SJSA1 (cell line): Measurements from ENCODE around the gene GORAB. TPM values are rescaled to one million over a fixed set of nuclear protein-coding genes. Genes with fewer than 3 reads are reported as not detected.

ENCODE experiments used
- DNase-seq, 2 experiments: peaks; one replicate each; pipeline ENCODE4 v3.0.0-alpha.2; 2015 to 2020; ENCODE audit warnings: low spot score in 2 of 2, low read depth in 1 of 2
- H3K27ac ChIP-seq: fragments of 250-450 bp; sonication (Bioruptor Pico); 2 replicates; pipeline ENCODE4 v1.5.1; 2020; ENCODE audit warnings: mild to moderate bottlenecking, moderate library complexity
- H3K27me3 ChIP-seq: fragments of 250-450 bp; sonication (Bioruptor Pico); replicated peaks from 2 replicates; pipeline ENCODE4 v1.5.1; 2020; ENCODE audit warnings: mild to moderate bottlenecking, moderate library complexity
- H3K36me3 ChIP-seq: fragments of 250-450 bp; sonication (Bioruptor Pico); 2 replicates; pipeline ENCODE4 v1.5.1; 2020; ENCODE audit warnings: mild to moderate bottlenecking
- H3K4me1 ChIP-seq: fragments of 250-450 bp; sonication (Bioruptor Pico); replicated peaks from 2 replicates; pipeline ENCODE4 v1.6.1; 2021; ENCODE audit warnings: mild to moderate bottlenecking
- H3K4me3 ChIP-seq: fragments of 250-450 bp; sonication (Bioruptor Pico); 2 replicates; pipeline ENCODE4 v1.5.1; 2020; ENCODE audit warnings: mild to moderate bottlenecking
- H3K9me3 ChIP-seq: fragments of 250-450 bp; sonication (Bioruptor Pico); replicated peaks from 2 replicates; pipeline ENCODE4 v1.5.1; 2020; ENCODE audit warnings: mild to moderate bottlenecking
- total RNA-seq: library from RNA; depleted of rRNA; stranded (reverse); fragments of >200 nt; shearing (Covaris generic); gene quantifications from 2 replicates; pipeline ENCODE4 v1.2.3, GENCODE V29; 2014; rRNA removed

GORAB gene, protein sequence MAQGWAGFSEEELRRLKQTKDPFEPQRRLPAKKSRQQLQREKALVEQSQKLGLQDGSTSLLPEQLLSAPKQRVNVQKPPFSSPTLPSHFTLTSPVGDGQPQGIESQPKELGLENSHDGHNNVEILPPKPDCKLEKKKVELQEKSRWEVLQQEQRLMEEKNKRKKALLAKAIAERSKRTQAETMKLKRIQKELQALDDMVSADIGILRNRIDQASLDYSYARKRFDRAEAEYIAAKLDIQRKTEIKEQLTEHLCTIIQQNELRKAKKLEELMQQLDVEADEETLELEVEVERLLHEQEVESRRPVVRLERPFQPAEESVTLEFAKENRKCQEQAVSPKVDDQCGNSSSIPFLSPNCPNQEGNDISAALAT
- 7.6 and 14.8 TPM in 2 replicates for total RNA-seq

DNA sequence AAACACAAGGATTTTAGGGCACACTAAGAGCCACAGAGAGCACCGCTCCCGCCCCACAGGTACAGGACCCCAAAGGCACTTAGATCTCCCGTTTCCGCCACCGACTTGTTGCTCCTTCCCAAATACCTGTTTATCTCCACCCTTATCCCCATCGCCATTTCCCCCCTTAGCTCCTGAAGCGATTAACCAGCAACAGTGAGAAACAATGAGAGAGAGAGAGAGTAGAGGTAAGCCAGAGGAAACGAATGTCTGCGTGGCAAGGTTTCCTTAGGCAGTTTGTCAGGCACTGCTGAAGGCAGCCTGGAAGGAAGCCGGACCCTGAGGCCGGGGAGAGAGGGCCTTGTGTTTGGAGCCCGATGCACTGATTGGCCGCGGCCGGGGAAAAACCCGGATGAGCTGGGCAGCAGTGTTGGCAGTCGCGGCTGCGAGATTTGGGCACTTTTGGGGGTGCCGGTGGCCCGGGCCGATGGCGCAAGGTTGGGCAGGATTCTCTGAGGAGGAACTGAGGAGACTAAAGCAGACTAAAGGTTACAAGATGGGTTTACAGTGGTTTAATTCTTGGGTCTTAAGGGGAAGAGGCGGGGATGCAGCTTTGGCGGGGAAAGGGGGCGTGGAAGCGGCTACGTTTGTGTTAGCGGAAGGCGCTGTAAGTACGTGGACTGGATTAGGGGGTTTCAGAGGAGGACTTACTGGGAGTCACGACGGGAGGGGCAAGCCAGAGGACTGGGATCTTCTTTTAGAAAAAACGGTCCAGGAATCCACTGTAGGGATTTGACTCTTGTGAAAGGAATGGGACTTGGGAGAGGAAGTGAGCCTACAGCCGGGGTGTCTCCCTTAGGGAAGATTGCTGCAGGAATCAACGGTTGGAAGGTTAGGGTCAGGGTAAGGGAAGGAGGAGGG, at the start of gene GORAB:
Gene GORAB, plus strand, starts transcription at position 409 of the 900 bp plus-strand sequence. Its CDS starts 58 bp downstream, at position 467.
- Histone ChIP-seq H3K4me1 (peaks cover 11% of the 10 kb centered on the region), H3K9me3 (no peaks in the 10 kb centered on the region), H3K27me3 (no peaks in the 10 kb centered on the region), H3K36me3 (peaks cover 17% of the 10 kb centered on the region), H3K4me3 (peak within 1 kb of the TSS; percentile 54), H3K27ac (peak within 1 kb of the TSS; percentile 89)
- DNase-seq: peak; percentile 93 to 96

DNA sequence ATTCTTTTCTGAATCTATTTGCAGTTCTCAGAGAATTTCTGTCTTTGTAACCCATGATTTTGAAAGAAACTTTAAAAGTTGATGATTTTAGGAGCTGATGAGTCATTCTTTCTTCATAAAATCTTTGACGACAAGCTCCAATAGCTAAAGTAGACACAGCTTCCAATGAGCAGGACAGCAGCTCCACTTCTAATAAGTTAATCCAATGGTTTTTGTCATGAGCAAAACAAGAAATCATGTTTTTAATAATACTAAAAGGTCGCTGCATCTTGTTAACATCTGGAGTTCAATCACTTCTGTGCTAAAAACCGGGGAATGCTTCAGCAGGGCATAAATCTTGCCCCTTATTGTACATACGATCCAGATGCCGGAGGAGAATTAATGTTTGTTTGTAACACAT, 48.9 kb upstream of the GORAB start:
- Histone ChIP-seq H3K4me3 (no peak overlapping the region), H3K36me3 (no peaks in the 10 kb centered on the region), H3K4me1 (no peaks in the 10 kb centered on the region), H3K27me3 (no peaks in the 10 kb centered on the region), H3K9me3 (no peaks in the 10 kb centered on the region), H3K27ac (no peak overlapping the region)
- DNase-seq: no peak

DNA sequence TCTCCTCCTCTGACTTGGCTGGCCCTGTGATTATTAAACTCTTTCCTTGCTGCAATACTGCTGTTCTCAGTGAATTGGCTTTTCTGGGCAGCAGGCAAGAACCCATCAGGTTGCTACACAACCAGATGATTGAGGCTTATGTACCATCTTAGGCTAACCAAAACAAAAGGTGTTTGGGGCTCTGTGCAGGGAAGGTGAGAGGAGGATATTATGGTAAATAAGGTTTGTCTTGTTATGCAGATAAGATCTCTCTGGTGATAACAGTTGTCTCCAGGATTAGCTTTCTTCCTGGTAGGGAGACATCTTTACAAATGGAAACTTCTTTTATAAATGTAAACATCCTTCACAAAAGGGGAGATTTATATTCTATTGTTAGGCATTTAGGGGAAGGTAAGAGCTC, 44.5 kb upstream of the GORAB start:
- DNase-seq: no peak
- H3K4me3 ChIP-seq: no peak overlapping the region
- H3K4me1 ChIP-seq: no peaks in the 10 kb centered on the region
- H3K36me3 ChIP-seq: no peaks in the 10 kb centered on the region
- no peaks in the 10 kb centered on the region for H3K27me3 ChIP-seq
- H3K27ac ChIP-seq: no peak overlapping the region
- no peaks in the 10 kb centered on the region for H3K9me3 ChIP-seq

- Histone ChIP-seq H3K27ac (no peak overlapping the region), H3K9me3 (0 out of 2 replicates have a peak, but pooled peaks cover 2% of the 10 kb centered on the region), H3K27me3 (no peaks in the 10 kb centered on the region), H3K4me3 (no peak overlapping the region), H3K36me3 (no peaks in the 10 kb centered on the region), H3K4me1 (no peaks in the 10 kb centered on the region)
- DNase-seq: no peak
Observed at GRCh38 chr1:170491291-170491690, 40.7 kb upstream of the GORAB start.

GRCh38 chr1:170494369-170494768, 37.6 kb upstream of the GORAB start:
- no peak overlapping the region for H3K4me3 ChIP-seq
- no peak overlapping the region for H3K27ac ChIP-seq
- H3K36me3 ChIP-seq: no peaks in the 10 kb centered on the region
- no peaks in the 10 kb centered on the region for H3K4me1 ChIP-seq
- H3K27me3 ChIP-seq: no peaks in the 10 kb centered on the region
- no peak for DNase-seq
- H3K9me3 ChIP-seq: 0 out of 2 replicates have a peak, but pooled peaks cover 2% of the 10 kb centered on the region

DNA sequence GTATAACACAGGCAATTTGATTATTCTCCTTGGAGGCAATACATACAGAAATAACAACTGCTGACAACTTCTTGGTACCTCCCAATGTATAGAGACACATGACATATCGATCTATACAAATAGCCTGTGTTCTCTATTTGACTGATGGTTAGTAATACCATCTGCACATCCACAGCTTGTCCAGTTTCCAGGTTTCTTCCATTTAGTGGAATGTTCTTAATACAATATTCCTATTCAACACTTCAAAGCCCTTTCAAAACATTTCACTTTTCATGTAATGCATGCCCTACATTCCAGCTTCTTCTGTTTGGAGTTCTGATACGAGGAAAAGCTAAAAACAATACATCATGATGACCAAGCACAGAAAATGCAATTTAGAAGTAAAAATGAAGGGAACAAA, 37.0 kb upstream of the GORAB start:
- Histone ChIP-seq H3K27ac (no peak overlapping the region), H3K36me3 (no peaks in the 10 kb centered on the region), H3K4me3 (no peak overlapping the region), H3K4me1 (no peaks in the 10 kb centered on the region), H3K9me3 (0 out of 2 replicates have a peak, but pooled peaks cover 2% of the 10 kb centered on the region), H3K27me3 (no peaks in the 10 kb centered on the region)
- no peak for DNase-seq

DNA sequence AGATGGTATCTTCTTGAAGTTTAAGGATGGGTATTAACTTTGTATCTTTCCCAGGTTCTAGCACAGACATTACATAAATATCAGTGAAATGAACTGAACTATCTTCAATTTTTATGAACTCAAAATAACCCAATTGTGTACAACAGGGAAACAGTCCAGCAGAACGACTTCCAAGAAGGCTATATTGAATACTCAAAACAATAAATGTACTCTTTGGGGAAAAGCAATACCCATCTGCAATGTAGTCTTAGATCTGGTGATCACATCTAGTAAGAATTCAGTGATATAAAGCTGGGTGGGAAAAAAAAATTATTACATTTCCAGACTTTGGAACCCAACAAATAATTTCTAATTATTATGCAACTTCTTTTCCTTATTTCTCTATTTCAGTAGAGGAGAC, 33.1 kb upstream of the GORAB start:
- DNase-seq: no peak
- H3K4me1 ChIP-seq: no peaks in the 10 kb centered on the region
- H3K27me3 ChIP-seq: no peaks in the 10 kb centered on the region
- H3K27ac ChIP-seq: no peak overlapping the region
- H3K9me3 ChIP-seq: 0 out of 2 replicates have a peak, but pooled peaks cover 2% of the 10 kb centered on the region
- H3K36me3 ChIP-seq: no peaks in the 10 kb centered on the region
- H3K4me3 ChIP-seq: no peak overlapping the region

- H3K9me3 ChIP-seq: no peaks in the 10 kb centered on the region
- H3K4me3 ChIP-seq: no peak overlapping the region
- no peak overlapping the region for H3K27ac ChIP-seq
- H3K36me3 ChIP-seq: no peaks in the 10 kb centered on the region
- no peaks in the 10 kb centered on the region for H3K4me1 ChIP-seq
- H3K27me3 ChIP-seq: no peaks in the 10 kb centered on the region
- no peak for DNase-seq
Observed at GRCh38 chr1:170503665-170504064, 28.3 kb upstream of the GORAB start.

DNA sequence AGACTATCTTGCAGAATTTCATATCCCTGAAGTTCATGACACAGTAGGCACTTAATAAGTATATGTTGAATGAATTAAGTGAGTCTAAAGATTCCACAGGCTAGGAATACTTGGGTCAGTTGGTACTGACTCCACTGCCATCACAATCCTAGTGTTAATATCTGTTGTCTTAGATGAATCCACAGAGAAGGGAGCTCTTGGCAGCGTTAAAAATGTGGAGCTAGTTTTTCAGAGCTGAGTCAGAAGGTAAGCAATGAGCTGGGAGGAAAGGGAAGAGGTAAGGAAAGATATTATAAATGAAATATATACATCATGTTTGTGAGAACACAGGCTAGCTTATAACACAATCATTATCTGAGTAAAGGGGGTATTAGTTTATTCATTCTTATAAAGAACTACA, 21.8 kb upstream of the GORAB start:
- H3K4me1 ChIP-seq: no peaks in the 10 kb centered on the region
- no peak overlapping the region for H3K27ac ChIP-seq
- H3K9me3 ChIP-seq: no peaks in the 10 kb centered on the region
- no peak overlapping the region for H3K4me3 ChIP-seq
- no peaks in the 10 kb centered on the region for H3K27me3 ChIP-seq
- no peak for DNase-seq
- no peaks in the 10 kb centered on the region for H3K36me3 ChIP-seq

GRCh38 chr1:170511038-170511437, 20.9 kb upstream of the GORAB start:
- Histone ChIP-seq H3K27me3 (no peaks in the 10 kb centered on the region), H3K36me3 (no peaks in the 10 kb centered on the region), H3K27ac (no peak overlapping the region), H3K4me3 (no peak overlapping the region), H3K9me3 (no peaks in the 10 kb centered on the region), H3K4me1 (no peaks in the 10 kb centered on the region)
- no peak for DNase-seq

DNA sequence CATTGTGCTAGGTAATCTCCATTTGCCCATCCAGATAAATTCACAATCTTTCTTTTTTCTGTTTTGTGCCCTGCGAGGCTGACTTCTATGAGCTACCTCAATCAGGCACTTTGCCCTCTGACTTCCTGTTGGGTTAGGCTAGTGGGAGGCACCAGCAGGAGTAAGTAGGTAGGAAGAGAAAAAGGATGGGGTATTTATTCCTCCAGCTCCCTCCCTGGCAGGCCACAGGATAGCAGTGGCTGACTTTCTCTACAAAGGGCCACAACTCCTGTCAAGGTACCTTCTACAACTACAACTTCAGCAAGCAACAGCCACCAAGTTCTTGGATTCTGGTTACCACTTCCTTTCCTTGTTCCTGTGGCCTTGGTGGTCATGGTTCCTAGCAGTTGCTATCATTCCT, 18.8 kb upstream of the GORAB start:
- Histone ChIP-seq H3K9me3 (no peaks in the 10 kb centered on the region), H3K27me3 (no peaks in the 10 kb centered on the region), H3K27ac (no peak overlapping the region), H3K4me1 (no peaks in the 10 kb centered on the region), H3K4me3 (no peak overlapping the region), H3K36me3 (no peaks in the 10 kb centered on the region)
- no peak for DNase-seq

- H3K27me3 ChIP-seq: no peaks in the 10 kb centered on the region
- peaks cover 3% of the 10 kb centered on the region; the same call in 1 of the 2 replicates for H3K4me1 ChIP-seq
- no peak for DNase-seq
- no peak overlapping the region for H3K27ac ChIP-seq
- no peaks in the 10 kb centered on the region for H3K36me3 ChIP-seq
- H3K4me3 ChIP-seq: no peak overlapping the region
- H3K9me3 ChIP-seq: no peaks in the 10 kb centered on the region
Observed at GRCh38 chr1:170518185-170518834, 13.7 kb upstream of the GORAB start.

- Histone ChIP-seq H3K27ac (no peak overlapping the region), H3K4me3 (no peak overlapping the region), H3K27me3 (no peaks in the 10 kb centered on the region), H3K36me3 (no peaks in the 10 kb centered on the region), H3K9me3 (no peaks in the 10 kb centered on the region), H3K4me1 (peaks cover 3% of the 10 kb centered on the region; the same call in 1 of the 2 replicates)
- no peak for DNase-seq
Observed at GRCh38 chr1:170518965-170519364, 13.0 kb upstream of the GORAB start.
